ENCODE measurements around the gene RERE.

Gene RERE

DNA sequence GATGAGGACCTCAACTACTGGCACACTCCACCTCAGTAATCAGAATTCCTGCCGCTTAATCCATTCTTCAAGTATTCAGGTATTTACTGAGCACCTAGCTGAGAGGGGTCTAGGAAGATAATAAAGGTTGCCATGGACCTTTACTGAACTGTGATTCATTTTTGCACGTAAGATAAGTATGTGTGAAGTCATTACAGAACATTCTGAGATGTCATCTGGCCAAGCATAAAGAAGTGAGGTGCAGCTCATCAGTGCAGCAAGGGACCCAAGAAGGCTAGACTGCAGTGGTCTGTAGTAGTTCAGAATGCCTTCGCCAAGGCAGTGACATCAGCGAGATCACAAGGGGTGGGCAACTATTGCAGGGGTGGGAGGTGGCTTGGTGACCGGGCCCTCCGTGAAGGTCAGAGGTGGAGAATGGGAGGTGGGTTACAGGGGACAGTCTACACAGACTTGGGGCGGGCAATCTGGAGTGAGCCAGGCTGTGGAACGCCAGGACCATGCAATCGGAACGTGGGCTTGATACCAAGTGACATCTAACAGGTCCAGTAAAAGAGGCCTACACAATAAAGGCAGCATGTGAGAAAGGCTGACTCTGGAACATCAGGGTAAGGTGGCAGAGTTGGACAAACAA lies 392.2 kb downstream of the RERE start:
- DNase-seq (ENCODE audit: low read depth in 2 of 2), result no peak

- peak; percentile 18 to 23 for DNase-seq (ENCODE audit: low read depth in 2 of 2)
These were observed 392.8 kb downstream of the RERE start for GRCh38 chr1:8424539-8425116.

- DNase-seq (ENCODE audit: low read depth in 2 of 2), result peak; percentile 21 to 43
These were observed 393.5 kb downstream of the RERE start for GRCh38 chr1:8423692-8424538.

- peak in 1 of 2 donors; percentile 17 for DNase-seq (ENCODE audit: low read depth in 2 of 2)
These were observed 394.2 kb downstream of the RERE start for GRCh38 chr1:8423269-8423691.

GRCh38 chr1:8422510-8423268 lies 394.8 kb downstream of the RERE start:
- no peak for DNase-seq (ENCODE audit: low read depth in 2 of 2)

- DNase-seq (ENCODE audit: low read depth in 2 of 2), result no peak
These were observed 395.7 kb downstream of the RERE start for GRCh38 chr1:8421721-8422120.

DNA sequence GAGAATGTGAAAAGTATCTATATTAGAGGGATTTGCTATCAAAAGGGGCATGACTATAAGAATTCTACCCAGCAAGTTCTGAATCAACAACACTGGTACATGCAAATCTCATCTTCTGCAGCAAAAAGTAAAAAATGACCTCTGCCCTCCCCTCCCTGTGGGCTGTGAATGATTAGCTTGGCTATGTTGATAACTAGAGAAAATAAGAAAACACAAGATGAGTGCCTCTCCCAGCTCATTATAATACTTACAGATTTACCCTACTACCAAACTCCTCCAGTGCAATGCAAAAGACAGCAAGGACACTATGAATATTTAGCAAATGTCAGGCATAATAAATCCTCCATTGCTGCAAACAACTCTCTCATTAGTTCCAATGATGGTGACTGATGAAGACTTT lies 397.1 kb downstream of the RERE start:
- DNase-seq (ENCODE audit: low read depth in 2 of 2), result no peak

DNA sequence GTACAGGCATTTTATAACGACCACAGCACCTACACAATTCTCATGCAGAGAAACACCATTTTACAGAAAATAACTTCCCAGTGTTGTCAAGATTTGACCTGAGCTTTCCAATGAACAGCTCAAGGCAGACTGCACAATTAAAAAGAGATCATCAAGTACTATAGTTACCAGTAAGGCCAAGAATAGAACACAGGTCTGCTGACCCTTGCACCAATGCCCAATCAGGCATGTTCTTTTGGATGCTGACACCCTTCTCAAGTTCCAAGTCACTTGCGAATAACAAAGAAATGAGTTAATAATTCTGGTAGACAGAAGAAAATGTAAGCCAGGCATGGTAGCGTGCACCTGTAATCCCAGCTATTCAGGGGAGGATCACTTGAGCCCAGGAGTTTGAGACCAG lies 397.6 kb downstream of the RERE start:
- no peak for DNase-seq (ENCODE audit: low read depth in 2 of 2)

DNA sequence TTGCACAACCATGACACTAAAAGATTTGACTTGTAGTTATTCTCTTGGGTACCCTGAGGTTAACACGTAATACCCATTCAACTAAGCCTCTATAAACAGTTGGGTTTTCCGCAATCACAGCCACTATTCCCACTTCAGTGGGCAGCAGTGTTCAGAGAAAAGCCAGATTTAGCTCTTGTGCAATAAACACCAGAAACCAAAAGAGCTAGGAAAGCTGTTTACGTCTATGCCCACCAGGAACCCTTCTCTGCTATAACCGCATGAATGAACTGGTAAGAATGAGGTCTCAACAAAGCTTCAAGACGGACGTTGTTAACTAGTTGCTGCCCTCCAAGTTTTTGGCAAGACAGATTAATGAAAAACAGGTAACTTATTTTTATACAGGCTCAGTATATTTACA lies 398.3 kb downstream of the RERE start:
- no peak for DNase-seq (ENCODE audit: low read depth in 2 of 2)

GRCh38 chr1:8418301-8418700 lies 399.1 kb downstream of the RERE start:
- DNase-seq (ENCODE audit: low read depth in 2 of 2), result no peak

DNA sequence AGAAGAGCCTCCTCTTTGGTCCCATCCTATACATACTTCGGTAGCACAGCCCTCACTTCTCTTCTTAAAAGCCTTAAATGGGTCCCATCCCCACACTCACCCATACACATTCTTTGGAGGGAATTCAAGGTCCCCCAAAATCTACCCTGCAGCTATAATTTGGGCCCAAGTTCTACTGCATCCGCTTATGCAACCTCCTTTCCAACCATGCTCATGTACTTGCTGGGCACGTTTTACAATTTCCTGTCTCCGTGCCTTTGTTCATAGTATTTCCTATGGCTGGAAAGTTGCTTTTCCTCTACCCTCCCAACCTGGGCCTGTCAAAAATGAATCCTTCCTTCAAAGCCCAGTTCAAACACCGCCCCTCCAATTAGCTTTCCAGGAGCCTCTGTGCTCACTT lies 399.8 kb downstream of the RERE start:
- no peak for DNase-seq (ENCODE audit: low read depth in 2 of 2)

- DNase-seq (ENCODE audit: low read depth in 2 of 2), result no peak
These were observed 400.6 kb downstream of the RERE start for GRCh38 chr1:8416881-8417280.

DNA sequence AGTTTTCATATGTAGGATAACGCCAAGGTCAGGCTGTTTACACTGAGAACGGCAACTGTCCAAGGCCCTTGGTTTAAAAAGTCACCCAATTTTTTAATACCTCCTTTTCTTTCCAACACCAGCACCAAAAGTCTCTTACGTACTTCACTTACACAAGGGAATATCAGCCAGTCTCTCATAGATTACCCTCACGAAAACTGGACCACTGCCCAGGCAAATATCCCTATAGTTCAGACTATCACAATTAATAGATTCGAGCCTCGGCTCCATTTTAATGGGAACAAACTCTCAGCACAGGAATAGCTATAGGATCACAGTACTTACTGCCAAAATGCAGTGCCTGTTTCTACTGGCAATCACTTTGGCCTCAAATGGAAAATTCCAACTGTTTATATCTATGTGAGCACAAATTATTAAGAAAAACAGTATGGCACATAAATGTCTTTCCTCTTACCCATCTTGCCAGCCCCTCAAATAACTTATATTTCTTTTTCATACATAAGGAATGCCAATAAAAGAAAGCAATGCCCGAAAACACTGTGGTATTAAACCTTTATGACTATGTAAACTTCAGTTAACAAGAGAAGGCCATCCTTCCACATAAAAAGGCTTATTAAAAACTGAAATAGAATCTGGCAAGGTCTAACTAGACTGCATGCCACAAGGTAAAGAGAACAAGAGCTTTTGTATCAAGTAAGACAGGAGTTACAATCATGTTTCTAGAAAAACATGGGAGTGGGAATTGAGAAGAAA lies 401.7 kb downstream of the RERE start:
- no peak for DNase-seq (ENCODE audit: low read depth in 2 of 2)

- DNase-seq (ENCODE audit: low read depth in 2 of 2), result no peak
These were observed 405.1 kb downstream of the RERE start for GRCh38 chr1:8412183-8412831.

DNA sequence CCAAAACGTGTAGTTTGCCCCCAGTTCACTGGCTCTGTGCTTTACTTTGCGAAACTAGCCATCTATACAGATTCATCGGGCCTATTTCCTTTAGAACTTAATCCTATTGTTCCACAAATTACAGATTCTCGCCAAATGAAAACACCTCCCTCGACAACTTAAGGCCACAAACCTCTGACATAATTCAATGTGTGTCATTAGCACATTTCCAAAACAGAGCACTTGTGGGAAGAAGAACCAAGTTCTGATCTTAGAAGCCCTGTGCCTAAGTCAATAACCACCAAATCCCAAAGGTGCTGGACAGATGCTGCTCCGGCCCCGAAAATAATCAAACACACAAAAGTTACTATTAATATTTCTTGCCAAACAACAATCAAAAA lies 405.6 kb downstream of the RERE start:
- DNase-seq (ENCODE audit: low read depth in 2 of 2), result no peak

DNA sequence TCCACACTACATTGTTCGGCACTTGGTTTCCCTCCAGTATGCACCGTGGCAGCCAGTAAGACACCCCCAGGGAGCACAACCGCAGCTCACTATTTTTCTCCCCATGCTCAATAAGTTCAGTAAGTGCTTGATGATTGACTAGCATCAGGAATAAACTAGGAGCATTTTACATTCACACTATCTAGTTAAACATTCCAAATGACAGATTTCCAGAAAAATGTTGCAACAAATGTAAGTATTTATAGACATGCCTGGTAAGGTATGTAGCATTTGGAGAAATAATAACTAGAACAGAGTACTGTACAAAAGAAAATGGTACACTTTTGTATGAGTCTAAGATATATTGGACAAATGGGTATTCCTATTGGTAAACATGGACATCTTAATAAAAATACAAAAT lies 406.6 kb downstream of the RERE start:
- DNase-seq (ENCODE audit: low read depth in 2 of 2), result no peak

DNA sequence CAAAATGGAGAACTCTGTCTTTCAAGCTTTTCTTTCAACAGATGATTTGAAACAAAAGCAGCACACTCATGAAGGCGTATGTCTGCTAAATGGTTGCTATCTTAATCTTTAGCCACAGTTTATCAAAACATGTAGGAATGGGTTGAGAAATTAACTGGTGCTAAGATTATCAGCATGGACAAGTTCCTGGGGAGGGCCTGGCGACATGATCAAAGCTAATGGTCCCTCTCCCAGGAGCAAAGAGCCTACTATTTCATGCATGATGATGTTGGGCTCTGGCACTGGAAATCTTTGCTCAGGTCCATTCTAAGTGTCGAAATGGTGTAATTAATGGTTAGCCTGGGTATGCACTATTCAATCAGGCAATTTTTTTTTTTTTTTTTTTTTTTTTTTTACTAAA lies 407.8 kb downstream of the RERE start:
- DNase-seq (ENCODE audit: low read depth in 2 of 2), result no peak

- DNase-seq (ENCODE audit: low read depth in 2 of 2), result no peak
These were observed 408.3 kb downstream of the RERE start for GRCh38 chr1:8409106-8409505.

GRCh38 chr1:8408151-8408839 lies 409.1 kb downstream of the RERE start:
- no peak for DNase-seq (ENCODE audit: low read depth in 2 of 2)

DNA sequence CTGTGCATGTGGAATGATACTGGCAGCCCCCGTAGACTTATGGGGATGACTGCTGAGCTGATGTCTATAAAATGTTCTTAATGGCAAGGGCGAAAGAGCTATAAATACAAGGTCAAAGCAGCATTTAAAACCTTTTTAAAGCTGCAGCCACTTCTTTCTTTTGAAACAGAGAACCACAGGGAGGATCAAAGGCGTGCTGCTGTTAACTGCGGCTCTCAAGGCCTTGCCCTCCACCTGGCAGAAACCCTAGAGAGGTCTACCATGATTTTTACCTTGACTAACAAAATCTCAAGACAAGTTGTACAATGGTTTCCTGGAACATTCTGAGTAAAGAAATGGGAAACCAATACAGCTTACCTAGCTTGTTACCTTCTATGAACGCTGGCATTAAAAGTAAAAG lies 409.8 kb downstream of the RERE start:
- DNase-seq (ENCODE audit: low read depth in 2 of 2), result no peak
